PFSK-1 (cell line): ENCODE results near the gene TRRAP.

Experiments
- FOXP2 ChIP-seq: optimal IDR thresholded peaks from 2 replicates; pipeline ENCODE3; 2011; ENCODE audit warnings: borderline replicate concordance, control low read depth, inconsistent platforms; ENCODE audit not compliant: insufficient read depth; ENCODE audit errors: extremely low read length, extremely low read depth
- POLR2AphosphoS5 ChIP-seq: IDR thresholded peaks from 2 replicates; pipeline ENCODE4 v1.6.1; 2012; ENCODE audit warnings: low read depth, mild to moderate bottlenecking, control low read depth, low read length, moderate library complexity
- SIN3A ChIP-seq: IDR thresholded peaks from 2 replicates; pipeline ENCODE4 v1.6.1; 2012; ENCODE audit warnings: mild to moderate bottlenecking, low read length, moderate library complexity, borderline replicate concordance; ENCODE audit not compliant: insufficient read depth
- TAF1 ChIP-seq: IDR thresholded peaks from 2 replicates; pipeline ENCODE4 v1.6.1; 2012; ENCODE audit warnings: low read length, control low read depth, borderline replicate concordance; ENCODE audit not compliant: insufficient read depth
- TF ChIP-seq, protein P1 (sequence below), 2 experiments: IDR thresholded peaks; 2 replicates each; pipeline versions ENCODE4 v1.6.1 to v1.8.0; 2011 to 2012; ENCODE audit warnings: low read depth in 2 of 2, low read length in 2 of 2, control low read depth in 1 of 2, inconsistent platforms in 1 of 2, mild to moderate bottlenecking in 1 of 2, moderate library complexity in 1 of 2; ENCODE audit not compliant: insufficient read depth in 1 of 2

The TRRAP gene

GRCh38 chr7:98892609-98893008 is 14.3 kb downstream of the TRRAP start:
- TF ChIP-seq, protein P1, sequence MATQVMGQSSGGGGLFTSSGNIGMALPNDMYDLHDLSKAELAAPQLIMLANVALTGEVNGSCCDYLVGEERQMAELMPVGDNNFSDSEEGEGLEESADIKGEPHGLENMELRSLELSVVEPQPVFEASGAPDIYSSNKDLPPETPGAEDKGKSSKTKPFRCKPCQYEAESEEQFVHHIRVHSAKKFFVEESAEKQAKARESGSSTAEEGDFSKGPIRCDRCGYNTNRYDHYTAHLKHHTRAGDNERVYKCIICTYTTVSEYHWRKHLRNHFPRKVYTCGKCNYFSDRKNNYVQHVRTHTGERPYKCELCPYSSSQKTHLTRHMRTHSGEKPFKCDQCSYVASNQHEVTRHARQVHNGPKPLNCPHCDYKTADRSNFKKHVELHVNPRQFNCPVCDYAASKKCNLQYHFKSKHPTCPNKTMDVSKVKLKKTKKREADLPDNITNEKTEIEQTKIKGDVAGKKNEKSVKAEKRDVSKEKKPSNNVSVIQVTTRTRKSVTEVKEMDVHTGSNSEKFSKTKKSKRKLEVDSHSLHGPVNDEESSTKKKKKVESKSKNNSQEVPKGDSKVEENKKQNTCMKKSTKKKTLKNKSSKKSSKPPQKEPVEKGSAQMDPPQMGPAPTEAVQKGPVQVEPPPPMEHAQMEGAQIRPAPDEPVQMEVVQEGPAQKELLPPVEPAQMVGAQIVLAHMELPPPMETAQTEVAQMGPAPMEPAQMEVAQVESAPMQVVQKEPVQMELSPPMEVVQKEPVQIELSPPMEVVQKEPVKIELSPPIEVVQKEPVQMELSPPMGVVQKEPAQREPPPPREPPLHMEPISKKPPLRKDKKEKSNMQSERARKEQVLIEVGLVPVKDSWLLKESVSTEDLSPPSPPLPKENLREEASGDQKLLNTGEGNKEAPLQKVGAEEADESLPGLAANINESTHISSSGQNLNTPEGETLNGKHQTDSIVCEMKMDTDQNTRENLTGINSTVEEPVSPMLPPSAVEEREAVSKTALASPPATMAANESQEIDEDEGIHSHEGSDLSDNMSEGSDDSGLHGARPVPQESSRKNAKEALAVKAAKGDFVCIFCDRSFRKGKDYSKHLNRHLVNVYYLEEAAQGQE (IDR thresholded peaks at IDR 0.05; ENCODE audit: insufficient read depth in 1 of 2, low read depth in 2 of 2, low read length in 2 of 2): no peak
- TF ChIP-seq POLR2AphosphoS5 (no peak), FOXP2 (no peak), SIN3A (no peak), TAF1 (no peak)

DNA sequence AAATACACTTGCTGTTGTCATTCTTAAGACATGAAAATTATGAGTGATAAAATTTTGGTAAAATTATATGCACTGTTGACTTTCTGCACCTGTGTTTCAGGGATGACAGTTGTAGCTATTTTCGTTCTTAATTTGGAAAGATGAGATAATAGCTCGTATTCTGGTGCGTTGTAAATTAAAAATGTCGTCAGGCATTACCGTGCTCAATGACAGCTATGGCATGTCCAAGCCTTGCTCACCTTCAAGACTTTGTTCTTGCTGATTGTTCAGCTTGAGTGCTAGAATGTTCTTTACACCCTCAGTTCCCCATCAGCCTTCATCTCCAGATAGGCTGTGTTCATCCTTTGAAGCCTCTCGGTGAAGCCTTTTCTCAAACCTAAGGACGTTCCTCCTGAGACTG is 21.5 kb downstream of the TRRAP start:
- no peak for TF ChIP-seq POLR2AphosphoS5
- TF ChIP-seq FOXP2: no peak
- TF ChIP-seq, protein P1 (IDR thresholded peaks at IDR 0.05; ENCODE audit: insufficient read depth in 1 of 2, low read depth in 2 of 2, low read length in 2 of 2): no peak
- TF ChIP-seq TAF1: no peak
- TF ChIP-seq SIN3A: no peak

GRCh38 chr7:98900815-98901214 is 22.5 kb downstream of the TRRAP start:
- TF ChIP-seq SIN3A (no peak), TAF1 (no peak), FOXP2 (no peak), POLR2AphosphoS5 (no peak)
- TF ChIP-seq, protein P1 (IDR thresholded peaks at IDR 0.05; ENCODE audit: insufficient read depth in 1 of 2, low read depth in 2 of 2, low read length in 2 of 2): no peak

- no peak for TF ChIP-seq POLR2AphosphoS5
- TF ChIP-seq, protein P1 (IDR thresholded peaks at IDR 0.05; ENCODE audit: insufficient read depth in 1 of 2, low read depth in 2 of 2, low read length in 2 of 2): no peak
- TF ChIP-seq SIN3A: no peak
- TF ChIP-seq TAF1: no peak
- no peak for TF ChIP-seq FOXP2
Measured at GRCh38 chr7:98902523-98902922, 24.2 kb downstream of the TRRAP start.

- TF ChIP-seq, protein P1 (IDR thresholded peaks at IDR 0.05; ENCODE audit: insufficient read depth in 1 of 2, low read depth in 2 of 2, low read length in 2 of 2): no peak
- no peak for TF ChIP-seq SIN3A
- TF ChIP-seq FOXP2: no peak
- TF ChIP-seq TAF1: no peak
- TF ChIP-seq POLR2AphosphoS5: no peak
Measured at GRCh38 chr7:98903246-98903645, 24.9 kb downstream of the TRRAP start.
